Upper lobe of left lung (tissue), 4 donors: ENCODE results near the gene CEP43.

Experiments used
- EP300 ChIP-seq, 4 donors: sonication (generic); formaldehyde crosslinking; IDR thresholded peaks; one replicate each; pipeline ENCODE4 v1.5.1; 2017; ENCODE audit warnings: antibody characterized with exemption in 4 of 4, control low read depth in 2 of 4
- POLR2A ChIP-seq, 4 donors: fragments of 450-650 bp; IDR thresholded peaks; one replicate each; pipeline ENCODE4 v1.5.1; 2016 to 2017; ENCODE audit warnings: antibody characterized with exemption in 4 of 4, mild to moderate bottlenecking in 2 of 4
- POLR2AphosphoS5 ChIP-seq, 2 donors: sonication (generic); formaldehyde crosslinking; IDR thresholded peaks; one replicate each; pipeline ENCODE4 v1.5.1; 2017; ENCODE audit warnings: antibody characterized with exemption in 2 of 2
- TF ChIP-seq, protein P1 (sequence below), 6 experiments: fragments of 450-650 bp in 4 of 6; fragments of 200-600 bp in 2 of 6; sonication (generic) in 2 of 6; IDR thresholded peaks; one replicate each; pipeline ENCODE4 v1.5.1; 2016 to 2019; ENCODE audit warnings: antibody characterized with exemption in 6 of 6

DNA sequence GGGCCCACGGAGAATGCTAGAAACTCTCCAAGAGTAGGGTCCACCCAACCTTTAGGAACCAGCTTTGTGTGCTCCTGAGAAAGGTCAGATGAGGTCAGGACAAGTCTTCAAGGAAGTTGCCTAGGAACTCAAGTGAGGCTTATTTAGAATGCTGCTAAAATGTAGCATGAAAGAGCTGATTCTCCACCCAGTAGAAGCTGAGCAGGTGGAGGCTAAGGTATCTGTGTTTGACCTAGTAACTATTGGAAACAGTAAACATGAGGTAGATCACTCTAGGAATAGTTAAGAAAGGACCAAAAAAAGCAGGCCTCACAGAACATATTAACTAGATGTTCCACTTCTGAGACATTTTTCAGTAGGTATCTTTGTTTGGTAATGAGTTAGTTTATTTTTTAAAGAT lies 13.9 kb downstream of the CEP43 start:
- TF ChIP-seq POLR2A (IDR thresholded peaks at IDR 0.05) (no peak), EP300 (IDR thresholded peaks at IDR 0.05) (no peak), POLR2AphosphoS5 (IDR thresholded peaks at IDR 0.05) (no peak)
- TF ChIP-seq, protein P1, sequence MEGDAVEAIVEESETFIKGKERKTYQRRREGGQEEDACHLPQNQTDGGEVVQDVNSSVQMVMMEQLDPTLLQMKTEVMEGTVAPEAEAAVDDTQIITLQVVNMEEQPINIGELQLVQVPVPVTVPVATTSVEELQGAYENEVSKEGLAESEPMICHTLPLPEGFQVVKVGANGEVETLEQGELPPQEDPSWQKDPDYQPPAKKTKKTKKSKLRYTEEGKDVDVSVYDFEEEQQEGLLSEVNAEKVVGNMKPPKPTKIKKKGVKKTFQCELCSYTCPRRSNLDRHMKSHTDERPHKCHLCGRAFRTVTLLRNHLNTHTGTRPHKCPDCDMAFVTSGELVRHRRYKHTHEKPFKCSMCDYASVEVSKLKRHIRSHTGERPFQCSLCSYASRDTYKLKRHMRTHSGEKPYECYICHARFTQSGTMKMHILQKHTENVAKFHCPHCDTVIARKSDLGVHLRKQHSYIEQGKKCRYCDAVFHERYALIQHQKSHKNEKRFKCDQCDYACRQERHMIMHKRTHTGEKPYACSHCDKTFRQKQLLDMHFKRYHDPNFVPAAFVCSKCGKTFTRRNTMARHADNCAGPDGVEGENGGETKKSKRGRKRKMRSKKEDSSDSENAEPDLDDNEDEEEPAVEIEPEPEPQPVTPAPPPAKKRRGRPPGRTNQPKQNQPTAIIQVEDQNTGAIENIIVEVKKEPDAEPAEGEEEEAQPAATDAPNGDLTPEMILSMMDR (IDR thresholded peaks at IDR 0.05) = no peak
